ENCODE measurements around the gene NPM3. TPM values are rescaled to one million over a fixed set of nuclear protein-coding genes. Genes with fewer than 3 reads are reported as not detected.
A peak's percentile ranks its signal among the peaks of the same experiment; 100 is the strongest.

NPM3 gene
- total and polyA plus RNA-seq, 2 of the 4 experiments (the other 2 are of a cell fraction) = 84.1 to 112 TPM

DNA sequence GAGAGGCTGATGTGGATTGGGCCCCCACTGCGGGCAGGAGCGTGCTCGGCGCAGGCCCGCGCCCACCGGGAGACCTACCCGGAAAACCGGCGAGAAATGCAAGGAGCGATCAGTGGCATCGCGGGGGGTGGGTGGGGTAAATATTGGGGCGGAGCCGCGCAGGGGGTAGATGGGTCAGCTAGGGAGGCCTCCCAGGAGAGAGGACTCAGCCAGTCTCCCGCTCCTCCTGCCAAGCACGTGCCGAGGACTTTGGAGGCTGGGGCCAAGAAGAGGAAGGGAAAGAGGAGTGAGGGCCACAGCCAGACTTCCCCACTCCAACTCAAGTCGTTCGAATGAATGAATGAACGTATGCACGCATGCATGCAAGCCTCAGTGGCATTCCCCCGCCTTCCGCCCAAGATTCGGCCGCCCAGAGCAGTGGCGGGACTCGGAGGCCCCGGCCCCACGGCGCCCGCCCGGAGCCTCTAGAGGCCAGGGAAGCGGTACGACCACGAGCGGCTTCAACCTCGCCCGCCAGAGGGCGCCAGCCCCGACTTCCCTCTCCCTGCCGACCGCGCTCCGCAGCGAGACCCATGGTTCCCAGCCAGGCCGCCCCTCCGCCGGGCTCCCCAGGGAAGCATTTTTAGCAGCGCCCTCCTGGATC lies 3.6 kb downstream of the NPM3 start:
- Histone ChIP-seq H4K91ac (ENCODE audit: insufficient read depth, low read depth, low read length) (no peak overlapping the region), H3K79me1 (ENCODE audit: low read depth in 1 of 2, low read length in 2 of 2) (peaks cover 14 to 40% of the 10 kb centered on the region in 2 experiments; a peak in 3 of 4 replicates), H3K14ac (replicated peaks; ENCODE audit: low read depth, low read length) (no peak overlapping the region), H4K5ac (ENCODE audit: low read depth, low read length) (no peak overlapping the region), H3K36me3 (ENCODE audit: control insufficient read depth, insufficient read depth, low read length) (peaks cover 2% of the 10 kb centered on the region; the same call in 1 of the 2 replicates), H3K18ac (ENCODE audit: low read depth, low read length) (no peak overlapping the region), H3K9me3 (ENCODE audit: control insufficient read depth, insufficient read depth, low read length) (no peaks in the 10 kb centered on the region), H3K4me3 (ENCODE audit: insufficient read depth, low read depth, low read length) (no peak overlapping the region), H3K4ac (ENCODE audit: low read depth, low read length) (no peak overlapping the region), H3K4me2 (ENCODE audit: low read depth, low read length) (peak overlapping the region; percentile 73; the same call in 1 of the 2 replicates), H3K9ac (ENCODE audit: low read depth, low read length) (no peak overlapping the region), H2BK20ac (ENCODE audit: low read depth, low read length) (no peak overlapping the region), H3K23ac (ENCODE audit: low read depth, low read length) (peak overlapping the region; percentile 72), H2BK5ac (ENCODE audit: low read depth, low read length, poor library complexity, severe bottlenecking) (no peak overlapping the region), H2AFZ (replicated peaks; ENCODE audit: low read length, poor library complexity) (peak overlapping the region; percentile 77), H3K9me1 (ENCODE audit: insufficient read depth, low read length) (no peaks in the 10 kb centered on the region), H3K27ac (ENCODE audit: insufficient read depth, low read length) (no peak overlapping the region), H4K8ac (ENCODE audit: low read depth in 2 of 2, low read length in 2 of 2) (peak overlapping the region in 1 of 2 experiments; percentile 56; a peak in 1 of 4 replicates), H2AK9ac (replicated peaks; ENCODE audit: low read depth, low read length, poor library complexity) (peak overlapping the region; percentile 94), H2BK15ac (ENCODE audit: low read depth, low read length) (no peak overlapping the region), H3K4me1 (ENCODE audit: control insufficient read depth, insufficient read depth, low read length) (peaks cover 13% of the 10 kb centered on the region), H3K27me3 (ENCODE audit: control insufficient read depth, insufficient read depth, low read length) (peaks cover 31% of the 10 kb centered on the region), H4K20me1 (ENCODE audit: insufficient read depth, low read length) (peaks cover 40% of the 10 kb centered on the region), H2BK120ac (ENCODE audit: low read depth, low read length) (no peak overlapping the region), H3K56ac (ENCODE audit: extremely low read depth, insufficient read depth, low read length) (no peak overlapping the region), H2AK5ac (ENCODE audit: low read depth, low read length) (no peak overlapping the region)
- ChIA-PET CTCF (no interaction called here), POLR2A (ENCODE audit: unreplicated experiment) (no interaction called here)
- DNase-seq (peak; percentile 46), ATAC-seq (ENCODE audit: low read depth) (peak; percentile 34)
- peak; percentile 31; the same call in 1 of the 2 replicates for TF ChIP-seq MAZ (IDR thresholded peaks at IDR 0.05; ENCODE audit: borderline replicate concordance, low read depth, low read length)
- peak; percentile 42 for TF ChIP-seq SMC3 (IDR thresholded peaks at IDR 0.05; ENCODE audit: low read depth, low read length)
- TF ChIP-seq, protein P1, sequence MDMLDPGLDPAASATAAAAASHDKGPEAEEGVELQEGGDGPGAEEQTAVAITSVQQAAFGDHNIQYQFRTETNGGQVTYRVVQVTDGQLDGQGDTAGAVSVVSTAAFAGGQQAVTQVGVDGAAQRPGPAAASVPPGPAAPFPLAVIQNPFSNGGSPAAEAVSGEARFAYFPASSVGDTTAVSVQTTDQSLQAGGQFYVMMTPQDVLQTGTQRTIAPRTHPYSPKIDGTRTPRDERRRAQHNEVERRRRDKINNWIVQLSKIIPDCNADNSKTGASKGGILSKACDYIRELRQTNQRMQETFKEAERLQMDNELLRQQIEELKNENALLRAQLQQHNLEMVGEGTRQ (IDR thresholded peaks at IDR 0.05; ENCODE audit: low read depth, low read length) = no peak
- TF ChIP-seq RCOR1 (IDR thresholded peaks at IDR 0.05; ENCODE audit: insufficient replicate concordance, low read length) = no peak
- TF ChIP-seq, protein P2, sequence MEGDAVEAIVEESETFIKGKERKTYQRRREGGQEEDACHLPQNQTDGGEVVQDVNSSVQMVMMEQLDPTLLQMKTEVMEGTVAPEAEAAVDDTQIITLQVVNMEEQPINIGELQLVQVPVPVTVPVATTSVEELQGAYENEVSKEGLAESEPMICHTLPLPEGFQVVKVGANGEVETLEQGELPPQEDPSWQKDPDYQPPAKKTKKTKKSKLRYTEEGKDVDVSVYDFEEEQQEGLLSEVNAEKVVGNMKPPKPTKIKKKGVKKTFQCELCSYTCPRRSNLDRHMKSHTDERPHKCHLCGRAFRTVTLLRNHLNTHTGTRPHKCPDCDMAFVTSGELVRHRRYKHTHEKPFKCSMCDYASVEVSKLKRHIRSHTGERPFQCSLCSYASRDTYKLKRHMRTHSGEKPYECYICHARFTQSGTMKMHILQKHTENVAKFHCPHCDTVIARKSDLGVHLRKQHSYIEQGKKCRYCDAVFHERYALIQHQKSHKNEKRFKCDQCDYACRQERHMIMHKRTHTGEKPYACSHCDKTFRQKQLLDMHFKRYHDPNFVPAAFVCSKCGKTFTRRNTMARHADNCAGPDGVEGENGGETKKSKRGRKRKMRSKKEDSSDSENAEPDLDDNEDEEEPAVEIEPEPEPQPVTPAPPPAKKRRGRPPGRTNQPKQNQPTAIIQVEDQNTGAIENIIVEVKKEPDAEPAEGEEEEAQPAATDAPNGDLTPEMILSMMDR (conservative IDR thresholded peaks at IDR 0.05; ENCODE audit: low read depth, low read length) = peak; percentile 81
- TF ChIP-seq CHD1 (IDR thresholded peaks at IDR 0.05; ENCODE audit: low read depth, low read length) = no peak
- TF ChIP-seq RAD21 (IDR thresholded peaks at IDR 0.05; ENCODE audit: low read length) = peak; percentile 38; the same call in 1 of the 2 replicates
- no TSS peak for BruUV-seq (replicated peaks)
- dilution Hi-C loops (cut with HindIII; ENCODE audit: low sequenced_read_pairs, unreplicated experiment) = no loop called here
- 23% methylated on average over 23 of the region's 51 CpGs; no CpG with 5 or more reads in 1 of the 2 experiments for WGBS, 2 experiments (ENCODE audit: extremely low coverage in 2 of 2, insufficient read length in 1 of 2)
- intact Hi-C loops (cut with micrococcal nuclease) = loop anchor here (10.0 kb wide), 1 partner anchor 485 kb away; no protein-coding TSS in a partner anchor
- in situ Hi-C loops (cut with MboI; ENCODE audit: low sequenced_read_pairs) = loop anchor here (5.0 kb wide), 2 partner anchors 172 to 567 kb away; no protein-coding TSS in a partner anchor
